ENCODE results near the gene GPBP1L1.

DNA sequence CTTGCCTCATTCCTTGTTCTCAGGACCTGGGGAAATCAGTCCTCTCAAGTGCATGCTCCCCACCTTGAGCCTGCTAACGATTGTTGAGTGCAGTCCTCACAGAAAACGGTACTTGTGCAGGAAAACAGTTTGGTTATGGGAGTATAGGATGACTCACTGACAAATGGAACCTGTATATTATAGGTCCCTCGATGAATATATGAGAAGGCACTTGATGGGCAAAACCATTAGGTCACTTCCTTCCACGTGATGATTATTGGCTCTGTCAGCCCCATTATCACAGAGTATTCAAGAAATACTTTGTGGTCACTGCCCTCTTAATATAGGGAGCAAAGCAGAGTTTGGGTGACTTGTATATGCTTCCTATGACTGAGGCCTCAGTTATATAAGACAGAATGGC is 68.7 kb downstream of the GPBP1L1 start:
- TF ChIP-seq, protein P1, sequence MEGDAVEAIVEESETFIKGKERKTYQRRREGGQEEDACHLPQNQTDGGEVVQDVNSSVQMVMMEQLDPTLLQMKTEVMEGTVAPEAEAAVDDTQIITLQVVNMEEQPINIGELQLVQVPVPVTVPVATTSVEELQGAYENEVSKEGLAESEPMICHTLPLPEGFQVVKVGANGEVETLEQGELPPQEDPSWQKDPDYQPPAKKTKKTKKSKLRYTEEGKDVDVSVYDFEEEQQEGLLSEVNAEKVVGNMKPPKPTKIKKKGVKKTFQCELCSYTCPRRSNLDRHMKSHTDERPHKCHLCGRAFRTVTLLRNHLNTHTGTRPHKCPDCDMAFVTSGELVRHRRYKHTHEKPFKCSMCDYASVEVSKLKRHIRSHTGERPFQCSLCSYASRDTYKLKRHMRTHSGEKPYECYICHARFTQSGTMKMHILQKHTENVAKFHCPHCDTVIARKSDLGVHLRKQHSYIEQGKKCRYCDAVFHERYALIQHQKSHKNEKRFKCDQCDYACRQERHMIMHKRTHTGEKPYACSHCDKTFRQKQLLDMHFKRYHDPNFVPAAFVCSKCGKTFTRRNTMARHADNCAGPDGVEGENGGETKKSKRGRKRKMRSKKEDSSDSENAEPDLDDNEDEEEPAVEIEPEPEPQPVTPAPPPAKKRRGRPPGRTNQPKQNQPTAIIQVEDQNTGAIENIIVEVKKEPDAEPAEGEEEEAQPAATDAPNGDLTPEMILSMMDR (conservative IDR thresholded peaks at IDR 0.05; ENCODE audit: low read depth, low read length), result no peak
- TF ChIP-seq RFX5 (IDR thresholded peaks at IDR 0.05; ENCODE audit: low read depth, low read length) (no peak), CEBPB (IDR thresholded peaks at IDR 0.05; ENCODE audit: low read depth, low read length) (no peak)
